Neural cell (in vitro differentiated cells): ENCODE measurements around the gene GANC.

Experiments
- CTCF ChIP-seq: fragments of 450-650 bp; IDR thresholded peaks from 2 replicates; pipeline ENCODE4 v1.5.1; 2014; ENCODE audit warnings: antibody characterized with exemption, mild to moderate bottlenecking, moderate library complexity; ENCODE audit not compliant: poor library complexity, severe bottlenecking
- EP300 ChIP-seq: fragments of 450-650 bp; conservative IDR thresholded peaks from 2 replicates; pipeline ENCODE4 v1.6.1; 2014; ENCODE audit warnings: antibody characterized with exemption, mild to moderate bottlenecking, moderate library complexity; ENCODE audit not compliant: poor library complexity, severe bottlenecking
- MXI1 ChIP-seq: fragments of 450-650 bp; conservative IDR thresholded peaks from 2 replicates; pipeline ENCODE4 v1.6.1; 2014; ENCODE audit warnings: antibody characterized with exemption, mild to moderate bottlenecking; ENCODE audit not compliant: poor library complexity, severe bottlenecking
- POLR2AphosphoS5 ChIP-seq: IDR thresholded peaks from 2 replicates; pipeline ENCODE4 v1.6.1; 2012
- RAD21 ChIP-seq: fragments of 450-650 bp; conservative IDR thresholded peaks from 2 replicates; pipeline ENCODE4 v1.6.1; 2014; ENCODE audit warnings: antibody characterized with exemption, mild to moderate bottlenecking, moderate library complexity
- TAF1 ChIP-seq: IDR thresholded peaks from 2 replicates; pipeline ENCODE4 v1.6.1; 2012; ENCODE audit warnings: low read depth
- TF ChIP-seq, protein P1 (sequence below): IDR thresholded peaks from 2 replicates; pipeline ENCODE4 v1.6.1; 2012; ENCODE audit warnings: borderline replicate concordance

DNA sequence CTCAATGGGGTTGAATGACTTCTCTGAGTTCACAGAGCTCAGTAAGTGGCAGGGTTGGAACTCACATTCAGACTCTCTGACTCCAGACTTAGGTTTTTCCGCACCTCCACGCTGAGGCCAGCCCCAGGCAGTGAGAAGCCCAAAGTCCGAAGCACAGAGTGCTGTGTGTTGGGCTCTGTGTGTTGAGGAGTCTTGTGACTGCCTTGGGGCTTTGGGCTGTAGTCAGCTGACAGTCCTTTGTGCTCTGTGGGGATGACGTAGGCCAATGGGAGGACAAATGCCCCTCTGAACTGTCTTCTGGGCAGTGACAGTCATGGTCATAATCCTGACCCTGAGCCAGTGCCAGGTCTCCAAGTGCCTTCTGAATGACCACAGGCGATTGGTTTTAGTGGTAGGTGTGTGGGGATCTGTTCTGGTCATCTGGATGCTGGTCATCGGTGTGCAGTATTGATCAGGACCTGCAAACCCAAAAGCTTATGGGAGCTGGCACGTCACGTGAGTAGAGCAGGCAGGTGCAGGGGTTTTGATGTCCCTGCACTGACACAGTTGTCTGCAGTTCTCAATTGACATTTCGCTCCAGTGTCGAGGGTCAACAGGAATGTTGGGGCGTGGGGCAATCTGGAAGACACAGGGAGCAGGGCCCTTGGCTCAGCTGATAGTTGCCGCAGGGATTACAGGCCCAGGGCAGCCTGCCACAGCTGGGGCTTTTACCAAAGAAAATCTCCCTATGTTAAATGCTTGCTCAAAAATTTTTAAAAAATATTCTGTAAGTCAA is 131.6 kb downstream of the GANC start:
- TF ChIP-seq CTCF (no peak), EP300 (no peak), POLR2AphosphoS5 (no peak), RAD21 (no peak), TAF1 (no peak), MXI1 (no peak)
- TF ChIP-seq, protein P1, sequence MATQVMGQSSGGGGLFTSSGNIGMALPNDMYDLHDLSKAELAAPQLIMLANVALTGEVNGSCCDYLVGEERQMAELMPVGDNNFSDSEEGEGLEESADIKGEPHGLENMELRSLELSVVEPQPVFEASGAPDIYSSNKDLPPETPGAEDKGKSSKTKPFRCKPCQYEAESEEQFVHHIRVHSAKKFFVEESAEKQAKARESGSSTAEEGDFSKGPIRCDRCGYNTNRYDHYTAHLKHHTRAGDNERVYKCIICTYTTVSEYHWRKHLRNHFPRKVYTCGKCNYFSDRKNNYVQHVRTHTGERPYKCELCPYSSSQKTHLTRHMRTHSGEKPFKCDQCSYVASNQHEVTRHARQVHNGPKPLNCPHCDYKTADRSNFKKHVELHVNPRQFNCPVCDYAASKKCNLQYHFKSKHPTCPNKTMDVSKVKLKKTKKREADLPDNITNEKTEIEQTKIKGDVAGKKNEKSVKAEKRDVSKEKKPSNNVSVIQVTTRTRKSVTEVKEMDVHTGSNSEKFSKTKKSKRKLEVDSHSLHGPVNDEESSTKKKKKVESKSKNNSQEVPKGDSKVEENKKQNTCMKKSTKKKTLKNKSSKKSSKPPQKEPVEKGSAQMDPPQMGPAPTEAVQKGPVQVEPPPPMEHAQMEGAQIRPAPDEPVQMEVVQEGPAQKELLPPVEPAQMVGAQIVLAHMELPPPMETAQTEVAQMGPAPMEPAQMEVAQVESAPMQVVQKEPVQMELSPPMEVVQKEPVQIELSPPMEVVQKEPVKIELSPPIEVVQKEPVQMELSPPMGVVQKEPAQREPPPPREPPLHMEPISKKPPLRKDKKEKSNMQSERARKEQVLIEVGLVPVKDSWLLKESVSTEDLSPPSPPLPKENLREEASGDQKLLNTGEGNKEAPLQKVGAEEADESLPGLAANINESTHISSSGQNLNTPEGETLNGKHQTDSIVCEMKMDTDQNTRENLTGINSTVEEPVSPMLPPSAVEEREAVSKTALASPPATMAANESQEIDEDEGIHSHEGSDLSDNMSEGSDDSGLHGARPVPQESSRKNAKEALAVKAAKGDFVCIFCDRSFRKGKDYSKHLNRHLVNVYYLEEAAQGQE, result no peak
